GM12878 (cell line): ENCODE data around the gene SACM1L. TPM values are rescaled to one million over a fixed set of nuclear protein-coding genes. Genes with fewer than 3 reads are reported as not detected.
"Not testable (repeated sequence)": the region's sequence is repeated elsewhere in the genome, so short reads cannot be mapped to it uniquely, and the experiment has no call there.

Source experiments
- ATAC-seq: fragments of 200-7000 bp; cut with Tn5 transposase; 3 replicates; pipeline ENCODE4 v1.9.1; 2020; ENCODE audit warnings: mild to moderate bottlenecking, moderate library complexity
- BruUV-seq: library from RNA; stranded (reverse); fragments of 400-500 nt; replicated peaks from 2 replicates; lab custom pipeline; 2021; lab: Mats Ljungman, UMichigan
- CTCF ChIA-PET: fragments of 300-600 bp; sonication (Branson Sonifier 250); formaldehyde crosslinking; extraction: SDS; loops from one replicate; lab custom pipeline; 2021; ENCODE audit warnings: inconsistent platforms; lab: Yijun Ruan, JAX
- POLR2A ChIA-PET: fragments of 350-600 bp; formaldehyde crosslinking; extraction: SDS; loops from one replicate; lab custom pipeline; 2021; ENCODE audit warnings: inconsistent platforms; lab: Charles Lee
- RAD21 ChIA-PET: fragments of 300-600 bp; sonication (Branson Sonifier 250); formaldehyde crosslinking; loops from one replicate; lab custom pipeline; 2023; ENCODE audit warnings: antibody characterized with exemption; ENCODE audit not compliant: unreplicated experiment; lab: Charles Lee
- SMC1A ChIA-PET: fragments of 300-600 bp; sonication (Branson Sonifier 250); formaldehyde crosslinking; loops from one replicate; lab custom pipeline; 2023; ENCODE audit not compliant: unreplicated experiment, uncharacterized antibody; lab: Charles Lee
- DNase-seq: peaks from one replicate; pipeline ENCODE4 v3.0.0-alpha.2; 2011; ENCODE audit warnings: low read depth, low spot score
- FAIRE-seq: peaks from 3 replicates; lab custom pipeline; 2011; peaks lifted over from hg19 to GRCh38; lab: Jason Lieb, UNC
- H2AFZ ChIP-seq: 2 replicates; pipeline ENCODE4 v1.6.0; 2011; ENCODE audit warnings: low read depth, low read length, control low read depth; ENCODE audit not compliant: control insufficient read depth
- H3K27ac ChIP-seq: 2 replicates; pipeline ENCODE4 v1.5.1; 2011; ENCODE audit warnings: control low read depth; ENCODE audit not compliant: control insufficient read depth, insufficient read depth
- H3K27me3 ChIP-seq, 2 experiments: replicated peaks in 1 of 2; 2 replicates each; pipeline versions ENCODE4 v1.6.0 to v1.6.1; 2011; ENCODE audit warnings: low read length in 1 of 2; ENCODE audit not compliant: control insufficient read depth in 2 of 2, insufficient read depth in 2 of 2
- H3K36me3 ChIP-seq, 2 experiments: 2 replicates each; pipeline ENCODE4 v1.5.1; 2011; ENCODE audit warnings: low read length in 1 of 2; ENCODE audit not compliant: control insufficient read depth in 2 of 2, insufficient read depth in 2 of 2
- H3K4me1 ChIP-seq: 2 replicates; pipeline ENCODE4 v1.6.1; 2011; ENCODE audit warnings: mild to moderate bottlenecking, low read length, moderate library complexity, mixed read lengths; ENCODE audit not compliant: control insufficient read depth, insufficient read depth
- H3K4me2 ChIP-seq: 2 replicates; pipeline ENCODE4 v1.6.0; 2011; ENCODE audit warnings: control low read depth; ENCODE audit not compliant: control insufficient read depth, insufficient read depth
- H3K4me3 ChIP-seq: fragments of 200-600 bp; sonication (generic); 2 replicates; pipeline ENCODE4 v1.5.1; 2016
- H3K79me2 ChIP-seq: 2 replicates; pipeline ENCODE4 v1.6.0; 2011; ENCODE audit warnings: low read length; ENCODE audit not compliant: control insufficient read depth, insufficient read depth
- H3K9ac ChIP-seq: 2 replicates; pipeline ENCODE4 v1.8.0; 2011; ENCODE audit warnings: low read length, control low read depth, mixed read lengths; ENCODE audit not compliant: control insufficient read depth, insufficient read depth
- H3K9me3 ChIP-seq: replicated peaks from 3 replicates; pipeline ENCODE4 v1.5.1; 2011; ENCODE audit warnings: mild to moderate bottlenecking, low read length; ENCODE audit not compliant: control insufficient read depth, insufficient read depth
- H4K20me1 ChIP-seq: 2 replicates; pipeline ENCODE4 v1.6.0; 2011; ENCODE audit not compliant: control insufficient read depth, insufficient read depth
- EGR1 ChIP-seq, 2 experiments: IDR thresholded peaks; 1 replicate in 1 of 2; 2 replicates in 1 of 2; pipeline ENCODE4 v1.6.1; 2011 to 2012; ENCODE audit warnings: low read depth in 2 of 2, low read length in 2 of 2, borderline replicate concordance in 1 of 2, mild to moderate bottlenecking in 1 of 2, moderate library complexity in 1 of 2
- KLF5 ChIP-seq: fragments of 450-650 bp; IDR thresholded peaks from 2 replicates; pipeline ENCODE4 v1.6.1; 2014; ENCODE audit warnings: mild to moderate bottlenecking; ENCODE audit not compliant: partially characterized antibody
- MEF2B ChIP-seq: fragments of 450-650 bp; IDR thresholded peaks from 2 replicates; pipeline ENCODE4 v1.6.1; 2018; ENCODE audit warnings: mild to moderate bottlenecking, moderate library complexity; ENCODE audit not compliant: partially characterized antibody, poor library complexity, severe bottlenecking
- NFYB ChIP-seq: IDR thresholded peaks from 2 replicates; pipeline ENCODE4 v1.6.1; 2011; ENCODE audit warnings: low read depth, mild to moderate bottlenecking, low read length, improper control_type of control experiment, moderate library complexity; ENCODE audit not compliant: insufficient read depth
- RBBP5 ChIP-seq: fragments of 200-600 bp; sonication (generic); conservative IDR thresholded peaks from 2 replicates; pipeline ENCODE4 v1.6.1; 2016
- SIN3A ChIP-seq: IDR thresholded peaks from 2 replicates; pipeline ENCODE4 v1.6.1; 2012; ENCODE audit warnings: low read depth, low read length, improper control_type of control experiment
- ZNF687 ChIP-seq: fragments of 450-650 bp; IDR thresholded peaks from 2 replicates; pipeline ENCODE4 v1.6.1; 2017; ENCODE audit warnings: mild to moderate bottlenecking, moderate library complexity
- WGBS: methylation state at CpG from one replicate; pipeline ENCODE4 v1.1.6; 2016; ENCODE audit warnings: low lambda C conversion rate; ENCODE audit not compliant: insufficient replicate concordance, insufficient coverage; ENCODE audit errors: missing lambda C conversion rate; 5-methylcytosine and 5-hydroxymethylcytosine counted together
- in situ Hi-C: fragments of 300-500 bp; cut with MboI; formaldehyde crosslinking; loops from 9 replicates; pipeline ENCODE4 v1.14.3; 2018; ENCODE audit warnings: mixed read lengths
- intact Hi-C: fragments of 100-400 bp; cut with micrococcal nuclease; formaldehyde crosslinking; loops from one replicate; pipeline ENCODE4 v1.14.2; 2022; ENCODE audit not compliant: unreplicated experiment
- polyA plus RNA-seq, 11 experiments: library from polyadenylated mRNA; depleted of rRNA in 4 of 11; unstranded in 6 of 11; stranded (reverse) in 5 of 11; fragments of >200 nt; fragmentation: Nextera tagmentation in 4 of 11; fragmentation: Illumina TruSeq in 1 of 11; extraction: Ambion mirVana in 4 of 11; extraction: Trizol in 1 of 11; gene quantifications; 1 replicate in 1 of 11; 2 replicates in 10 of 11; pipeline versions ENCODE4 v1.2.1 to v1.2.3, GENCODE V29; 2011 to 2016; ENCODE audit warnings: inconsistent platforms in 2 of 11, missing spikeins in 2 of 11, low read depth in 1 of 11
- total RNA-seq, 4 experiments: library from RNA; depleted of rRNA in 3 of 4; stranded (reverse); fragments of >200 nt in 3 of 4; fragmentation: Illumina TruSeq in 1 of 4; extraction: Trizol in 1 of 4; gene quantifications; 2 replicates each; pipeline versions ENCODE4 v1.2.1 to v1.2.3, GENCODE V29; 2013 to 2021

SACM1L gene
- total and polyA plus RNA-seq, 10 of the 15 experiments (the other 5 are each of a cell fraction or from before 2014, with no cell fraction given) = 16.5 to 48.3 (median 28.9) TPM

DNA sequence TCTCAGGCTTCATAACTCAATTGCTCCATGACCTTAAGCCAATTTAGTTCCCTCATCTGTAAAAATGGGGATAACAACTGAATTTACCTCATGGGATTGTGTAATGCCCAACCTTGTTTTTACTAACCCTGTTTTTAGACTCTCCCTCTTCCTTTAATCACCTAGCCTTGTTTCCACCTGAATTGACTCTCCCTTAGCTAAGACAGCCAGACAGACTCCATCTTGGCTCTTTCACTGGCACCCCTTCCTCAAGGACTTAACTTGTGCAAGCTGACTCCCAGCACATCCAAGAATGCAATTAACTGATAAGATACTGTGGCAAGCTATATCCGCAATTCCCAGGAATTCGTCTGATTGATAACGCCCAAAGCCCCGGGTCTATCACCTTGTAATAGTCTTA, 3.5 kb upstream of the SACM1L start:
- H3K9me3 ChIP-seq, H3K36me3 ChIP-seq, intact Hi-C loops, RAD21 ChIA-PET, POLR2A ChIA-PET, in situ Hi-C loops, BruUV-seq, FAIRE-seq, ATAC-seq, H3K9ac ChIP-seq, H4K20me1 ChIP-seq, H2AFZ ChIP-seq, H3K27ac ChIP-seq, DNase-seq, H3K4me2 ChIP-seq, H3K27me3 ChIP-seq, SMC1A ChIA-PET, H3K4me1 ChIP-seq, H3K4me3 ChIP-seq: not testable (repeated sequence)
- peaks cover 15% of the 10 kb centered on the region for H3K79me2 ChIP-seq
- 98% methylated on average over 4 of the region's 4 CpGs for WGBS
- CTCF ChIA-PET = interaction anchor here (0.7 to 1.1 kb wide), 2 partner anchors 26 to 1332 kb away, joined by 4 to 6 read pairs; no protein-coding TSS in a partner anchor

GRCh38 chr3:45686850-45687249, 2.3 kb upstream of the SACM1L start:
- H3K27me3 ChIP-seq = no peaks in the 10 kb centered on the region
- ChIA-PET POLR2A (no interaction called here), SMC1A (interaction anchor here (1.1 to 1.2 kb wide), 2 partner anchors 10 to 247 kb away, joined by 3 read pairs; no protein-coding TSS in a partner anchor)
- TF ChIP-seq SIN3A (no peak), EGR1 (IDR thresholded peaks at IDR 0.05; ENCODE audit: borderline replicate concordance in 1 of 2, low read depth in 2 of 2, low read length in 2 of 2) (no peak), KLF5 (no peak), ZNF687 (no peak), NFYB (no peak), MEF2B (no peak), RBBP5 (no peak)
- TF ChIP-seq, all 136 proteins: peak for 0
- Histone ChIP-seq H3K36me3 (peaks cover 0 to 6% of the 10 kb centered on the region in 2 experiments; a peak in 1 of 4 replicates), H3K4me3 (no peak overlapping the region), H4K20me1 (no peaks in the 10 kb centered on the region), H3K27ac (no peak overlapping the region), H3K79me2 (peaks cover 27% of the 10 kb centered on the region), H2AFZ (no peak overlapping the region), H3K4me1 (peaks cover 4% of the 10 kb centered on the region), H3K4me2 (no peak overlapping the region), H3K9ac (no peak overlapping the region), H3K9me3 (no peaks in the 10 kb centered on the region)
- FAIRE-seq (no peak), DNase-seq (no peak), ATAC-seq (no peak)
- CTCF ChIA-PET = interaction anchor here (1.3 to 2.5 kb wide), 2 partner anchors 27 to 75 kb away, joined by 3 to 8 read pairs; no protein-coding TSS in a partner anchor
- intact Hi-C loops = no loop called here
- in situ Hi-C loops = no loop called here
- WGBS = 92% methylated on average over 7 of the region's 7 CpGs
- RAD21 ChIA-PET = interaction anchor here (2.1 kb wide), 1 partner anchor 18 kb away, joined by 4 read pairs; no protein-coding TSS in a partner anchor
- BruUV-seq = no TSS peak
